Measurements from ENCODE around the gene LPIN1. TPM values are rescaled to one million over a fixed set of nuclear protein-coding genes. Genes with fewer than 3 reads are reported as not detected.

Gene LPIN1
- total RNA-seq, 1 experiment from 2014 or later, result 4.4 TPM

DNA sequence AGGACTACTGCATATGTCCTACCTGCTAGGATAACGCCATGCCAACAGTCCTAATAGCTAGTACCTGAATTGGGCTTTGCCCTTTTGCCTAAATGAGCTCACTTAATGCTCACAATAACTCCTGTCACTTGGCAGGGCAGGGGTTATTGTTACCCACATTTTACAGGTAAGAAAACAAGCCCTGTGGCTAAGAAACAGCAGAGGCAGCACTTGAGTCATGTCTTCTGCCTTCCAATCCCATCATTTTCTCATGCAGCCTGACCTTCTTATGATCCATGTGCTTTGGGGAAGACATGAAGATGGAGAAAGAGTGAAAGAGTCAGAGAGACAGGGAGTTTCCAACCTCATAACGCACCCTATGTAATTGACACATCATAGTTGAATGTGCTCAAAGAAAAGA is 33.6 kb upstream of the LPIN1 start:
- Histone ChIP-seq H3K79me2 (ENCODE audit: insufficient read depth, low read length) (no peaks in the 10 kb centered on the region), H2BK12ac (ENCODE audit: insufficient read length, low read depth, low read length) (no peak overlapping the region), H3K4me2 (ENCODE audit: insufficient read depth, insufficient read length, low read length) (no peak overlapping the region), H3K27me3 (ENCODE audit: insufficient read depth, low read length) (no peaks in the 10 kb centered on the region), H2AK5ac (ENCODE audit: insufficient read length, low read length) (no peak overlapping the region), H4K20me1 (ENCODE audit: control insufficient read depth, insufficient read depth, insufficient read length) (no peaks in the 10 kb centered on the region), H2BK15ac (ENCODE audit: low read depth, low read length) (no peak overlapping the region), H3K56ac (ENCODE audit: insufficient read length, low read depth, low read length) (no peak overlapping the region), H2BK5ac (ENCODE audit: insufficient read length, low read length) (no peak overlapping the region), H2BK120ac (ENCODE audit: low read depth, low read length, poor library complexity, severe bottlenecking) (no peak overlapping the region), H3K14ac (ENCODE audit: insufficient read depth, low read length) (no peak overlapping the region), H3K79me1 (ENCODE audit: insufficient read depth, low read depth, low read length, poor library complexity, severe bottlenecking) (no peaks in the 10 kb centered on the region), H3T11ph (ENCODE audit: low read length) (no peak overlapping the region), H2AFZ (ENCODE audit: low read length) (no peak overlapping the region), H2BK20ac (ENCODE audit: low read depth, low read length, poor library complexity, severe bottlenecking) (no peak overlapping the region), H3K23me2 (ENCODE audit: insufficient read length, low read depth, low read length, poor library complexity, severe bottlenecking) (no peaks in the 10 kb centered on the region), H3K9me3 (ENCODE audit: control insufficient read depth, low read depth, low read length) (no peaks in the 10 kb centered on the region), H4K5ac (ENCODE audit: insufficient read length, low read depth, low read length) (no peak overlapping the region), H3K23ac (ENCODE audit: insufficient read length, low read depth, low read length) (no peak overlapping the region), H3K4me1 (ENCODE audit: insufficient read depth, low read length) (no peaks in the 10 kb centered on the region), H4K8ac (replicated peaks; ENCODE audit: insufficient read length, low read depth, low read length) (no peak overlapping the region), H3K4ac (ENCODE audit: low read depth, low read length) (no peak overlapping the region), H3K18ac (ENCODE audit: insufficient read length, low read depth, low read length) (no peak overlapping the region), H4K91ac (ENCODE audit: insufficient read length, low read depth, low read length) (no peak overlapping the region), H3K27ac (ENCODE audit: insufficient read length, low read depth, low read length) (no peak overlapping the region), H3K9ac (ENCODE audit: extremely low read depth, insufficient read length, low read length) (no peak overlapping the region)
- no peak overlapping the region for H3K27ac Mint-ChIP-seq
- H3K36me3 Mint-ChIP-seq (ENCODE audit: insufficient read depth in 1 of 3, low read depth in 3 of 3), result no peaks in the 10 kb centered on the region; a peak in 2 of 7 replicates
- peaks cover 0 to 2% of the 10 kb centered on the region in 2 experiments; a peak in 1 of 4 replicates for H3K4me1 Mint-ChIP-seq
- no CpG with 5 or more reads among the region's 2 CpGs for WGBS (ENCODE audit: extremely low coverage, insufficient read length, low lambda C conversion rate)
- no peak overlapping the region for H3K4me3 Mint-ChIP-seq
- TF ChIP-seq, protein P1, sequence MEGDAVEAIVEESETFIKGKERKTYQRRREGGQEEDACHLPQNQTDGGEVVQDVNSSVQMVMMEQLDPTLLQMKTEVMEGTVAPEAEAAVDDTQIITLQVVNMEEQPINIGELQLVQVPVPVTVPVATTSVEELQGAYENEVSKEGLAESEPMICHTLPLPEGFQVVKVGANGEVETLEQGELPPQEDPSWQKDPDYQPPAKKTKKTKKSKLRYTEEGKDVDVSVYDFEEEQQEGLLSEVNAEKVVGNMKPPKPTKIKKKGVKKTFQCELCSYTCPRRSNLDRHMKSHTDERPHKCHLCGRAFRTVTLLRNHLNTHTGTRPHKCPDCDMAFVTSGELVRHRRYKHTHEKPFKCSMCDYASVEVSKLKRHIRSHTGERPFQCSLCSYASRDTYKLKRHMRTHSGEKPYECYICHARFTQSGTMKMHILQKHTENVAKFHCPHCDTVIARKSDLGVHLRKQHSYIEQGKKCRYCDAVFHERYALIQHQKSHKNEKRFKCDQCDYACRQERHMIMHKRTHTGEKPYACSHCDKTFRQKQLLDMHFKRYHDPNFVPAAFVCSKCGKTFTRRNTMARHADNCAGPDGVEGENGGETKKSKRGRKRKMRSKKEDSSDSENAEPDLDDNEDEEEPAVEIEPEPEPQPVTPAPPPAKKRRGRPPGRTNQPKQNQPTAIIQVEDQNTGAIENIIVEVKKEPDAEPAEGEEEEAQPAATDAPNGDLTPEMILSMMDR (conservative IDR thresholded peaks at IDR 0.05), result no peak
- peaks cover 6% of the 10 kb centered on the region; the same call in 1 of the 2 replicates for H3K27me3 Mint-ChIP-seq (ENCODE audit: low read depth)
- no peaks in the 10 kb centered on the region for H3K9me3 Mint-ChIP-seq
- DNase-seq, result no peak

Data from H9 (cell line).